Hypothalamus (tissue), 51 donors: ENCODE measurements around the gene MAGEB2.
"Not testable (repeated sequence)": the region's sequence is repeated elsewhere in the genome, so short reads cannot be mapped to it uniquely, and the experiment has no call there.

Experiments
- DNase-seq, 51 donors: peaks; one replicate each; lab custom pipeline; 2025; lab: John Stamatoyannopoulos, UW

Gene MAGEB2, protein sequence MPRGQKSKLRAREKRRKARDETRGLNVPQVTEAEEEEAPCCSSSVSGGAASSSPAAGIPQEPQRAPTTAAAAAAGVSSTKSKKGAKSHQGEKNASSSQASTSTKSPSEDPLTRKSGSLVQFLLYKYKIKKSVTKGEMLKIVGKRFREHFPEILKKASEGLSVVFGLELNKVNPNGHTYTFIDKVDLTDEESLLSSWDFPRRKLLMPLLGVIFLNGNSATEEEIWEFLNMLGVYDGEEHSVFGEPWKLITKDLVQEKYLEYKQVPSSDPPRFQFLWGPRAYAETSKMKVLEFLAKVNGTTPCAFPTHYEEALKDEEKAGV

DNA sequence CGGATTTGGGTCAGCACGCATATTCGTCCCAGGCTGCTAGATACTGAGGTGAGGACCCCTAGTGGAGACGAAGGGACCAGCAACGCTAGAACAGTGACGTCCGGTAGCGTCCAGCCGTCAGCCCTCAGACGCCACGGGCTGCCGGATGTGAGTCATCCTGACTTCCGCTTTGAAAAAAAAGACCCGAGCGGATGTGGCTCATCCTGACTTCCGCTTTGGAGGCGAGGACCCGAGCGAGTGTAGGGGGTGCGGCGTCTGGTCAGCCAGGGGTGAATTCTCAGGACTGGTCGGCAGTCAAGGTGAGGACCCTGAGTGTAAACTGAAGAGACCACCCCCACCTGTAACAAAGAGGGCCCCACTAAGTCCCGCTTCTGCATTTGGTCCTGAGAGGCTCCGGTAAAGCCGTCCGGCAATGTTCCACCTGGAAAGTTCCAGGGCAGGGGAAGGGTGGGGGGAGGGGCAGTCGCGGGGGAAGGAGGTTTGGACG lies at the start of gene MAGEB2:
TSS of gene MAGEB2 (plus strand) at position 207 of the 487 bp plus-strand sequence. CDS start 3,018 bp downstream, outside the sequence.
- no peak for DNase-seq

DNA sequence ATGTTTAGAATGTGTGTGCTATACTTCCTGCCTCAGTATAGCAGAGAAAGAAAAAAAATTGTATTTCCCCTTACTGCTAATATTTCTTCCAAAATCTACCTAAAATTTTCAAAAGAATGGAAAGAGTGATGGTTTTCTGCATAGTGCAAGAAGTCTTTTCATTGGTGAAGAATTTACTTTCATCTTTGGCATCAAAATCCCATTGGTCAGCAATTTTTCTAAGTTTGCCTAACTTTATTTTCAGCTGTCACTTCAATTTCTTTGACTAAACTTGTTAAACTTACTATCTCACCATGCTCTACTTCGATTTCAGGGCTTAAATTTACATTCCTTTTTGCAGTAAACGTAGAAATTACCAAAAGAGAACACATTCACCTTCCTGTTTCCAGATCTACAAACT lies 44.5 kb upstream of the MAGEB2 start:
- DNase-seq: no peak

DNA sequence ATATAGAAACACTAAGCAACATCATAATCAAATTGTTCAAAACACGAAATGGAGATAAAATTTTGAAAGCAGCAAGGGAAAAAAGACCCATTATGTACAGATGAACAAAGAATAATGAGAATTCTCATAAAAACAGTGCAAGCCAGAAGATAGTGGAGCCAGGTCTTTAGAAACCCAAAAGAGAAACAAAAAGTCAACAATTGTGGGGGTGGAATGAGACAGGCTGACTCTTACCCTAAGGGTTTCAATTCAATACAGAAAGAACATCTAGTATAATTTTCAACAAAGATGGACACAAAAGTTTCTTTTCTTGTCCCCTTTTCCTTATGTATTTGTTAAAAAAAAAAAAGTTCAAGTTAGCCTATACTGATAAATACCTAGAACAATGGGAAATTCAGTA lies 34.0 kb upstream of the MAGEB2 start:
- DNase-seq: no peak

DNA sequence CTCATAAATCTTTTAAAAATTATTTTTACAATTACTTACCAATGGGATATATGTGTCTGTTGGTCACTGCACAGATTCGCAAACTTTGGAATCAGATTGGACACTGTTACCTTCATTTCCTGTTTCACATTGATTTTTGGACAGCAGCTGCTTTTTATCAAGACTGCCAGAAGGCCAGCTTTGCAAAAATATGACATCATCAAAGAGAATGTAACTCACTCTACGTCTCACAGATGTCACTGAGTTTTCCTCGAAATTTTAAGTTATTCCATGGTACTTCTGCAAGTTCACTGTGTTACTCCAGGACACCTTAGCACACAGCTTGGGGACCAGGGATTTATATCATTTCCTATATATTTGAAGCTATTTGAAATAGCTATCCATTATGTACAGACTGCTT lies 31.8 kb upstream of the MAGEB2 start:
- DNase-seq: no peak

DNA sequence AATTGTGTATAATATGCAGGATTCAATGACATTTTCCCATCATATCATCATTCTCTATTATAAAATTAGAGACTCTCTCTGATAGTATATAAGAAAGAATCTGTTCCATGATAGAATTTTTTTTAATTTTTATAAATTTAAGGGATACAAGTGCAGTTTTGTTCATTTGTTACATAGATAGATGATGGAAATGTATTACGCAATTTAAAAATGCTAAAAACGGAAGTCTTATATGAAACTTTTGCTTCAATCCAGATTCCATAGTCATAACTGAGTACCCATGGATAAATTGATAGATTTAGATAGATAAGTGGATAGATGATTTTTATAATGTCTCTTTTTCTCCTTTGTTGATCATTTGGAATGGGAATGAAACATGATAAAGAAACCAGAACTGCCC lies 24.9 kb upstream of the MAGEB2 start:
- no peak for DNase-seq

DNA sequence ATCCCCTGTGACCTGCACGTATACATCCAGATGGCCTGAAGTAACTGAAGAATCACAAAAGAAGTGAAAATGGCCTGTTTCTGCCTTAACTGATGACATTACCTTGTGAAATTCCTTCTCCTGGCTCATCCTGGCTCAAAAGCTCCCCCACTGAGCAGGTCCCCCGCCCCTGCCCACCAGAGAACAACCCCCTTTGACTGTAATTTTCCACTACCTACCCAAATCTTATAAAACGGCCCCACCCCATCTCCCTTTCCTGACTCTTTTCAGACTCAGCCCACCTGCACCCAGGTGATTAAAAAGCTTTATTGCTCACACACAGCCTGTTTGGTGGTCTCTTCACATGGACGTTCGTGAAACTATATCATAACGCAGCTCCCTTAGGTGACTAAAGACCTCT lies 21.5 kb upstream of the MAGEB2 start:
- DNase-seq: not testable (repeated sequence)

DNA sequence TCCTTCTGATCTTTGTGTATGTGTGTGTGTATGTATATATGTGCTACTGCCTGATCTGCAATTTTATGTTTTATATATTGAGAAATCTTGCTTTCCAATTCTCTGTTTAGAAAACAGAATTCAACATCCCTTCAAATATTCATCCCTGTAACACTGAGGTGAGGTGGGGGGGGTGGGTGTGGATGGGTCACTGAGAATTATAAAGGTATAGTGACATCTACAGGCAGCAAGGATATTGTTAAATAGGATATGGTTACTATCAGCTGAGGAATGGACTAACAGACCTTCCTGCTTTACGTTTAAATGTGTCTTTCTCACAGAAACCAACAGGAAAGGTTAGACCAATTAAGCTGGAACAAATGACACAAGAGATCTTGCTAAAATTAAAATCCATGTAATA lies 19.0 kb upstream of the MAGEB2 start:
- DNase-seq: no peak

DNA sequence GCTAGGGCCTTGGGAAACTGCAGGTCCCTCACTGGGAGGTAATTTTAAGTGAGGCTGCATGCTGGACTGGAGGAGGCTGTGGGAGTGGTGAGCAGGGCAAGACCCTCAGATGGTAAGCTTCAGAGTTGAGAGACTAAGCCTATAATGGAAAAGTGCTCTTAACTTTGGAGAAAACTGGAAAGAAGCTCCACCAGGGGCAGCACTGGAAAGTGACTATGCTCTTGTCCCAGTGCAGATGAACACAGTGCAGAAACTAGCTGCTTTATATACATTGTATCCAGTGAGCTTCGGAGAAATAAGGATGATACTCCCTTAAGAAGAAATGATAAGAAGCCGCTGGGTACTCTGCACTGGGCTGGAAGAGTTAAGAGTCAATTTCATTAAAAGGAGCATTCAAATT lies 3.2 kb upstream of the MAGEB2 start:
- DNase-seq: no peak

DNA sequence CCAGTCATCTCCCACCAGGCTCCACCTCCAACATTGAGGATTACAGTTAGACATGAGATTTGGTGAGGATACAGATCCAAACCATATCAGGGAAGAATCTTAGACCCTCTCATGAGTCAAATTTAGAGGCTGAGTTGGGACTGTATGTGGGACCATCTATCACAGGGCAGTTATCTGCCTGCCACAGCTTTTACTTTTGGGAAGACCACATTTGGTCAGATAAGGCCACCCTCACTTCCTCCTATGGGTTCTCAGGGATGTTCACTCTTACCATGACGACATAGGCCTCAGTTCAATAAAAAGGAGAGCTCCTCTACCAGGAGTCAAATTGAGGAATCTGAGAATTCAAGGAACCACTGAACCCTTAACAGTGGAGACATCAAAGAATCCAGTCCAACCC lies 2.1 kb downstream of the MAGEB2 start:
- DNase-seq: no peak

DNA sequence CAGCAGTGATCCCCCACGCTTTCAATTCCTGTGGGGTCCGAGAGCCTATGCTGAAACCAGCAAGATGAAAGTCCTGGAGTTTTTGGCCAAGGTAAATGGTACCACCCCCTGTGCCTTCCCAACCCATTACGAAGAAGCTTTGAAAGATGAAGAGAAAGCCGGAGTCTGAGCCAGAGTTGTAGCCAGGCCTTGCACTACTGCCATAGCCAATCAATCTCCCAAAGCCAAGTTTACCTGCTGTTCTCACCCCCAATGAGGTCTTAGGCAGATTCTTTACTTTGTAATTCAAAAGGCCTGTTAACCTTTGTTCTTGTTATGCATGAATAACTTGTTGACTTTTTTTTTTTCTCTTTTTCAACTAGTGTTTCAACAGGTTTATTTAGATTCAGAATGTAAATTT lies 4.0 kb downstream of the MAGEB2 start:
- no peak for DNase-seq

DNA sequence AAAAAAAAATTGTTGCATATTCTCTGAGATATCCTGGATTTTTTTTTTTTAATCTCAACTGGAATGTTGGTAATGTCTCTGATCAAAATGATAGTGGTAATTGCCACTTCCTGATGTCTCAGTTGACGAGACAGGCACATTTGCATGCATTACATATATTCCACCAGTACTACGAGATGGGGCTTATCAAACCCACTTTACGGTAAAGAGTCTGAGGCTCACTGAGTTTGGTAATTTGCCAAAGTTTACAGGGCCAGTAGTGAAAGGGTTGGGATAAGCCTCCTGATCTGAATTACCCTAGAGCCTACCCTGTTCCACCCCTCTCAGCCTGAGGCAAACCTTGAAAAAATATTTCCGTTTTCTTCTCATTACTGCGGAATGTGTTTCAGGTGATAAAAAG lies 5.3 kb downstream of the MAGEB2 start:
- no peak for DNase-seq

DNA sequence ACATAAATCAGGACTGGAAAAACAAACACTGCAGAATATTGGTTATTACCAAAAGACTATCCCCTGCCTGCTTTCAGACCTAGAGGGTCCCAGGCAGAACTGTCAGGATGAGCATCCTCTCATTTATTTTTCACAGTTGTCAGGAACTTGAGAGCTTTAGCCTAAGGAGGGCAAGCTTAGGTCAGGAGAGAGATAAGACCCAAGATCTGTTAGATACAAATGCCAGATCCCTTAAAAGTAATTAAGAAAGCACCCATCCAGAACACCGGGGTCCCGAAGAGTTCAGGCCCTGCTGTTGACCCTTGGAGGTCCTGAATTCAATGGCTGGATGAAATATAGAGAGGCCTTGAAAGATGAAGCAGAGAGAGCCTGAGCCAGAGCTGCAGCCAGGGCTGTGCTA lies 9.2 kb downstream of the MAGEB2 start:
- DNase-seq: no peak

DNA sequence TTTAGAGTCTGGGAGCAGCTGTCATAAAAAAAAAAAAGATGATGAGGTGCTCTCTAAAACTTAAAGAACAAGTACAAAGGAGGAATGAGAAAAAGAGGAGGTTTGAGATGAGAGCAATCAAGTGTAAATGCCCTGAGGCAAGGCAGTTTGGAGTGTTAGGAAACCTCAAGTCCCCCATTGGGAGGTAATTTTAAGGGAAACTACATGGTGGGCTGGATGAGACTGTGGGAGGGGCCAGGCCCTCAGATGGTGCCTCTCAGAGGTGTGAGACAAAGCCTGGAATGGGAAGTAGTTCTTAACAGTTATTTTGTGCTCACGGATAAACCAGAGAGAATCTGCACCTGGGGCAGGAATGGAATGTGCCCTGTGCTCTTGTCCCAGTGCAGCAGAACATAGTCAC lies 13.2 kb downstream of the MAGEB2 start:
- DNase-seq: no peak

DNA sequence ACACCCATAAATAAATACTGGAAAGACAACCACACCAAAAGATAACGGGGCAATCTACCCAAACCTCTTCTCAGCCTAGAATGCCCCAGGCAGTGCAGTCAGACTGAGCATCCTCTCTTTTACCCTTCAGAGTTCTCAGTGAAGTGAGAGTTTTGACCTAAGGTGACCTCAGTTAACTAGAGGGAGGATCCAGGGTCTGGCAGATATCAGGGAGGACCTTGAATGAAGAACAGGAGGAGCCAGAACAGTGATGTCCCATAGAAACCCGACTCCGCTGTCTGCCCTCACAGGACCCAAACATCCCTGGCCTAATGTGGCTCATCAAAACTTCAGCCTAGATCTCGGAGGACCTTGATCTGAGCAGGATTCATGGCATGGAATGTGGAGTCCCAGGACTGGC lies 15.0 kb downstream of the MAGEB2 start, which contains the start of gene MAGEB3:
TSS of gene MAGEB3 (plus strand) at position 263 of the 400 bp plus-strand sequence. CDS start 5,268 bp downstream, outside the sequence.
- no peak for DNase-seq

DNA sequence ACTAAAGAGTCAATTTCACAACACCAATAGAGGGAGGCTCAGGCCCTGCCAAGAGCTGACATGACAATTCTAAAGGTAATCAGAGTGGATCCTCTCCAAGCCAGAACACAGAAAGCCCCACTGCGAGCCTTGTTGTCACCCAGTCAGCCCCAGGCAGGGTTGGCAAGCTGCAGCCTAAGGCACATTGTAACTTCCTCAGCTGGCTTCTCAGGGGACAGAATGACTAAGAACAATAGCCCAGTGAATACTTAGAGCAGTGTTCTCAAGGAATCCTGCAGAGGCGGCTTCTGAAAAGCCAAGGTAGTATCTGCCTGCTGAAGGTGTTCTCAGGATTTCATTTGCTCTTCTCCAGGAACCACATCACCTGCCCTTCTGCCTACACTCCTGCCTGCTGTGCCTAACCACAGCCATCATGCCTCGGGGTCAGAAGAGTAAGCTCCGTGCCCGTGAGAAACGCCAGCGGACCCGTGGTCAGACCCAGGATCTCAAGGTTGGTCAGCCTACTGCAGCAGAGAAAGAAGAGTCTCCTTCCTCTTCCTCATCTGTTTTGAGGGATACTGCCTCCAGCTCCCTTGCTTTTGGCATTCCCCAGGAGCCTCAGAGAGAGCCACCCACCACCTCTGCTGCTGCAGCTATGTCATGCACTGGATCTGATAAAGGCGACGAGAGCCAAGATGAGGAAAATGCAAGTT lies 26.5 kb downstream of the MAGEB2 start, which contains the start of gene MAGEB4:
TSS of gene MAGEB4 (plus strand) at position 277 of the 692 bp plus-strand sequence. CDS start at position 413, 136 bp downstream.
- DNase-seq: no peak

DNA sequence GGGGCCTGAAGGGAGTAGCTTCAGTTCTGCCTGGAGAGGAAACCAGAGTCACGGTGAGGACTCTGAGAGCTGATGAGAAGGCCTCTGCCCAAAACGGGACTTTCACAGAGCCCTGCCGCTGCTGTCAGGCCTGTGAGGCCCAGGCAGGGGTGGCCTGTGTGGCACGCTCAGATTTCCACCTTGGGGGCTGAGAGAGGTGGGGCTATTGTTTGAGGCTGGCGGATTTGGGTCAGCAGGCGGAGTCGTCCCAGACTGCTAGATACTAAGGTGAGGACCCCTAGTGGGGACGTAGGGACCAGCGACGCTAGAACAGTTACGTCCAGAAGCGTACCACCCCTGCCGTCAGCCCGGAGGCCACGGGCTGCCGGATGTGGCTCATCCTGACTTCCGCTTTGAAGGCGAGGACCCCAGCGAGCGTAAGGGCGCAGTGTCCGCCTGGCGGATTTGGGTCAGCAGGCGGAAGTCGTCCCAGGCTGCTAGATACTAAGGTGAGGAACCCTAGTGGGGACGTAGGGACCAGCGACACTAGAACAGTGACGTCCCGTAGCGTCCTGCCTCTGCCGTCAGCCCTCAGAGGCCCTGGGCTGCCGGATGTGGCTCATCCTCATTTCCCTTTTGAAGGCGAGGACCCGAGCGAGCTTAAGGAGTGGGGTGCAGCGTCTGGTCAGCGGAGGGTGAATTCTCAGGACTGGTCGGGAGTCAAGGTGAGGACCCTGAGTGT lies 31.6 kb downstream of the MAGEB2 start, which contains the start of gene MAGEB1:
TSS of gene MAGEB1 (plus strand) at position 378 of the 721 bp plus-strand sequence. CDS start 3,348 bp downstream, outside the sequence.
- no peak for DNase-seq

DNA sequence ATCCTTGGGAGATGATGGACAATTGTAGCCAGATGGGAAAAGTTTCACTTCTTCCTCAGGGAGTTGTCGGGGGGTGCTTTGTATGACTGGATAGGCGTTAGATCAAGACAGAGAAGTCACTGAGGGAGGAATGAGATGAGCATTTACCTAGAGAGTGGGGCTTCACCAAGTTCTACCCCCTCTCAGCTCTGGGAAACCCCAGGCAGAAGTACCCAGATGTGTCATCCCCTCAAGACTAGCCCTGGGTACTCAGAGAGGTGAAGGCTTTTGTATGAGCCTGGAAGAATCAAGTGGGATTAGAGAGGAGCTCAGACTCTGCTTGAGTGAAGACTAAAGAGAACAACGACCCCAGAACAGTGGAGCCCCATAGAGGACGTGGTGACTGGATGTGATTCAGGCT lies 33.5 kb downstream of the MAGEB2 start:
- DNase-seq: no peak

DNA sequence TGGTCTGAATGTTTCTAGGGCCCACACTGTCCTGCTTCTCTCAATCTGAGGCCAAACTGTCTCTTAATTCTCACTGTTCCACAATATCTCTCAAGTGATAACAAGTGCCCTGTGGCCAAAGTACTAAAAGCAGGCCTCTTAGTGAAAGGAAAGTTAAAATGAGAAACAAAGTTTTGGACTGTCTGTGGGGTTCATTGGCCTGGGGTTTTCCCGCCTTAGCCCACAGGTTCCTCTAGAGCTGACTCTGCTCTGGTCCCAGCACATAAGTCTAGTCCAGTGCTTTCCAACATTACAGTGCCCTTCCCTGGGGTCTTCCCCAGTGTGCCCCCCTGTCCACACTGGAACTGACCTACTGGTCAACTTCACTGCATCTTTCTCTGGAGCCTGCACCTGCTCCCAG lies 37.9 kb downstream of the MAGEB2 start:
- no peak for DNase-seq

DNA sequence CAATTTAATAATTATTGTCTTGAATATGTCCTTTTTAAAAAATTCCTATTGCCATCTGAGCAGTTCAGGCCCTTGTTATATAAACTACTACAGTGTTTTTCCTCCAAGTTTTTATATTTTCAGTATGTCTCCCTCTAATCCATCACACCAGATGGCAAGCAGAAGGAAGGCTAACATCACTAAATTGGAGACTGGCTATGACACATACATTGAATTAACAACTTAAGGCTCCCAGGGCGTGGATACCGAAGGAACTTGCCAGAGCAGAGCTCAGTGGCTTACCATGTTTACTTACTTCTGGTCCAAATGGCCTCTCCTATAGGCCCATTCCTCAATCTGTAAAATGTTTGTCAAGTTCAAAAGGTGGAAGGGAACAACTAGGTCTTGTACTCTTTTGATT lies 44.6 kb downstream of the MAGEB2 start:
- DNase-seq: no peak

DNA sequence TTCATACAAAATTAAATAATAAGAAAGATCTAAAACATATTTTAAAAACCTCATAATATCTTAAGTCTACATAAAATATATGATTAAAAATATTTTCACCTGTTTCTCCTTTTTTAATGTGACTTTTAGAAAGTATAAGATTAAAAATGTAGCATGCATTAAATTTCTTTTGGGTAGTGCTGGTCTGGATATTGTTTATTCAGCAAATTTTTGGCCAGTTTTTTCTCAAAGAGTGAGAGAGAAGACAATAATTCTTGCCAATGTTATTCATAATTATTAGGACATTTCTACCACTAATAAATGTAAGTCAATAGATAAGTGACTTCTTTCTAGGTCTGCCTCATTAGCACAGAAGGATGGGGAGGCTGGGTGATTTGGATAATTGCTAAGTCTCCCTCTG lies 45.6 kb downstream of the MAGEB2 start:
- no peak for DNase-seq

DNA sequence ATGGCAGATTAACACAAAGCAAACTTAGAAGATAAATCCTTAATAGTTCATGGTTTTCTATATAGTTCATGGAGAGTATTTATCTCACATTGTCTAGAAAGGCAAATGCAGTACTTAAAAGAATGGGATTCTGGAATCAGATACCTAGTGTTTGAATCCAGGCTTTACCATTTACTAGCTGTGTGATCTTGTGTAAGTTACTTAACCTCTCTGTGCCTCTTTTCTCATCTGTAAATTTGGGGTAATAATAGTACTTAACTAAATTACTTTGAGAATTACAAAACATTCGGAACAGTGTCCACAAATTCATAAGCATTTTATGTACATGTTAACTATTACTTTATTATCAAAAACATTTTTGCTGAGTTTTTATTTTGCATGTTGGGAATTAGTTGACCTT lies 47.4 kb downstream of the MAGEB2 start:
- no peak for DNase-seq
